Activated T-helper 9 cell treated with anti-CD3 and anti-CD28 coated beads, Interleukin-2, amount 50 U/mL, for 16 hours (primary cell): ENCODE data around the gene AGMO.

ENCODE experiments used
- DNase-seq: peaks from one replicate; pipeline ENCODE4 v3.0.0-alpha.2; 2020; ENCODE audit warnings: low read depth

The AGMO gene

GRCh38 chr7:15218261-15218660 is 343.6 kb downstream of the AGMO start:
- DNase-seq: no peak

- no peak for DNase-seq
Observed at GRCh38 chr7:15215616-15216015, 346.2 kb downstream of the AGMO start.

GRCh38 chr7:15214976-15215375 is 346.8 kb downstream of the AGMO start:
- no peak for DNase-seq

GRCh38 chr7:15213093-15213492 is 348.7 kb downstream of the AGMO start:
- DNase-seq: no peak

- no peak for DNase-seq
Observed at GRCh38 chr7:15209429-15209828, 352.4 kb downstream of the AGMO start.

GRCh38 chr7:15204421-15204820 is 357.4 kb downstream of the AGMO start:
- no peak for DNase-seq

GRCh38 chr7:15199482-15199881 is 362.3 kb downstream of the AGMO start:
- no peak for DNase-seq

- no peak for DNase-seq
Observed at GRCh38 chr7:15197042-15197977, 364.5 kb downstream of the AGMO start.

- DNase-seq: no peak
Observed at GRCh38 chr7:15178065-15178464, 383.8 kb downstream of the AGMO start.

- DNase-seq: no peak
Observed at GRCh38 chr7:15176089-15176488, 385.7 kb downstream of the AGMO start.

GRCh38 chr7:15175152-15175551 is 386.7 kb downstream of the AGMO start:
- no peak for DNase-seq

- DNase-seq: no peak
Observed at GRCh38 chr7:15174485-15174884, 387.3 kb downstream of the AGMO start.

GRCh38 chr7:15168489-15168888 is 393.3 kb downstream of the AGMO start:
- DNase-seq: no peak

- DNase-seq: no peak
Observed at GRCh38 chr7:15167912-15168311, 393.9 kb downstream of the AGMO start.

GRCh38 chr7:15166620-15167019 is 395.2 kb downstream of the AGMO start:
- DNase-seq: no peak

GRCh38 chr7:15159261-15159660 is 402.6 kb downstream of the AGMO start:
- DNase-seq: no peak

- DNase-seq: no peak
Observed at GRCh38 chr7:15158141-15158810, 403.5 kb downstream of the AGMO start.
